K562 (cell line): ENCODE results near the gene FAM89B. TPM values are rescaled to one million over a fixed set of nuclear protein-coding genes. Genes with fewer than 3 reads are reported as not detected.

ENCODE experiments used
- DMBX1 ChIP-seq: fragments of 250-450 bp; sonication (Bioruptor Pico); IDR thresholded peaks from 2 replicates; pipeline ENCODE4 v1.8.0; 2022; ENCODE audit warnings: inconsistent platforms, mild to moderate bottlenecking, moderate library complexity, borderline replicate concordance
- EWSR1 ChIP-seq: fragments of 450-650 bp; IDR thresholded peaks from 2 replicates; pipeline ENCODE4 v1.6.1; 2018; ENCODE audit warnings: borderline replicate concordance, mild to moderate bottlenecking, low read depth, moderate library complexity; ENCODE audit not compliant: partially characterized antibody
- FOXA3 ChIP-seq, 2 experiments: fragments of 450-650 bp in 1 of 2; sonication (generic) in 1 of 2; formaldehyde crosslinking; IDR thresholded peaks in 1 of 2; conservative IDR thresholded peaks in 1 of 2; 2 replicates each; pipeline versions ENCODE4 v1.4.0 to v1.8.0; 2020 to 2022; ENCODE audit warnings: mild to moderate bottlenecking in 2 of 2, missing genetic modification reagents in 1 of 2
- HDAC2 ChIP-seq: fragments of 450-650 bp; IDR thresholded peaks from 2 replicates; pipeline ENCODE4 v1.6.1; 2016; ENCODE audit warnings: mild to moderate bottlenecking
- HDAC3 ChIP-seq: fragments of 450-650 bp; IDR thresholded peaks from 2 replicates; pipeline ENCODE4 v1.6.1; 2018; ENCODE audit warnings: borderline replicate concordance, mild to moderate bottlenecking, moderate library complexity; ENCODE audit not compliant: partially characterized antibody
- MGA ChIP-seq: fragments of 450-650 bp; IDR thresholded peaks from 2 replicates; pipeline ENCODE4 v1.6.1; 2016; ENCODE audit warnings: mild to moderate bottlenecking, moderate library complexity
- NFXL1 ChIP-seq: fragments of 450-650 bp; formaldehyde crosslinking; IDR thresholded peaks from 2 replicates; pipeline ENCODE4 v1.4.0; 2021; ENCODE audit warnings: mild to moderate bottlenecking
- PCBP2 ChIP-seq: fragments of 200-400 bp; formaldehyde crosslinking; IDR thresholded peaks from 2 replicates; pipeline ENCODE4 v1.6.1; 2018; ENCODE audit warnings: low read length, low read depth, mild to moderate bottlenecking, moderate library complexity; ENCODE audit not compliant: poor library complexity, severe bottlenecking
- PRPF4 ChIP-seq: fragments of 200-400 bp; formaldehyde crosslinking; IDR thresholded peaks from one replicate; pipeline ENCODE4 v1.6.1; 2017; ENCODE audit warnings: low read length, low read depth, mild to moderate bottlenecking; ENCODE audit not compliant: insufficient read depth, poor library complexity, severe bottlenecking
- SAFB2 ChIP-seq: fragments of 200-400 bp; formaldehyde crosslinking; IDR thresholded peaks from 2 replicates; pipeline ENCODE4 v1.6.1; 2018; ENCODE audit warnings: borderline replicate concordance, low read length, low read depth, moderate library complexity; ENCODE audit not compliant: severe bottlenecking
- SREBF2 ChIP-seq: sonication (generic); formaldehyde crosslinking; IDR thresholded peaks from 2 replicates; pipeline ENCODE4 v1.4.0; 2020; ENCODE audit warnings: mild to moderate bottlenecking, missing genetic modification reagents
- ZNF280A ChIP-seq: fragments of 450-650 bp; IDR thresholded peaks from 2 replicates; pipeline ENCODE4 v1.6.1; 2018; ENCODE audit warnings: mild to moderate bottlenecking, low read depth; ENCODE audit not compliant: partially characterized antibody
- polyA plus RNA-seq, 8 experiments: library from polyadenylated mRNA; depleted of rRNA in 4 of 8; stranded (reverse) in 5 of 8; unstranded in 3 of 8; fragments of >200 nt; fragmentation: Nextera tagmentation in 2 of 8; fragmentation: Illumina TruSeq in 1 of 8; extraction: Ambion mirVana in 2 of 8; extraction: Trizol in 1 of 8; gene quantifications; 2 replicates each; pipeline versions ENCODE4 v1.2.1 to v1.2.3, GENCODE V29; 2011 to 2014; ENCODE audit warnings: inconsistent platforms in 1 of 8, missing spikeins in 1 of 8
- total RNA-seq, 7 experiments: library from RNA; depleted of rRNA in 6 of 7; stranded (reverse); fragments of >200 nt in 6 of 7; fragmentation: Illumina TruSeq in 2 of 7; extraction: Trizol in 2 of 7; gene quantifications; 2 replicates each; pipeline versions ENCODE4 v1.2.1 to v1.2.3, GENCODE V29; 2011 to 2021; ENCODE audit warnings: low replicate concordance in 1 of 7

FAM89B gene
- total and polyA plus RNA-seq, 9 of the 15 experiments (the other 6 are each of a cell fraction or from before 2014, with no cell fraction given), result 0.32 to 27.6 (median 11.9) TPM

DNA sequence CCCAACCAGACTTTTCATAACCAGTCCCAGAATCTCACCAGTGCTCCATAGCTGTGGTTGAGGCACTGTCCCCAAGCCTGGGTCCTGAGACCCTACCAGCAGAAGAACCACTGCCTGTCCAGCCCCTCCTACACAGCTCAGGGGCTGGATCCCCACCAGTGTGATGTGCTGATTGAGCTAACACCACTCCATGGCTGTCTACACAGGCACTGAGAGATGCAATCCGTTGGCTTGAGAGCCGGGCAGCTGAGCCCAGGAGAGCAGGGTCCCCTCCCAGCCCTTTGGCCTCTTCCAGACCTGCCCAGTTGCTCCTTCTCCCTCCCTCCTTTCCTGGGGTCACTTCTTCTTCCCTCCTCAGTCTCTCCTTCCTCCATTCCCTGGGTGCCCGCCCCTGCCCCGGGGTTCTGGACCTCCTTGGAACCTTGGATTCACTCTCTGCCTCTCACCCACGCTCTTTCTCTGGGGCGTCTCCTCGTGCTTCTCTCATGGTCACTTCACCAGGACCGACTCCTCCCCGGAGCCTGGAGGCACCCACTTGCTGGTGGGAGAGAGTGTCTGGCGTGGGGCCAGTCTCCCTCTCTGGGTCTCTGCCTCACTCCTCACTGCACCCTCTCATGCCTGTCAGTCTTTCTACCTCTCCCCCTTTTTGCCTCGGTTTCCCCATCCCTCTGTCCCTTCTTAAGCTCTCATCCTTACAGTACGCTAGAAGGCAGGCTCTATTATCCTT is 48.2 kb upstream of the FAM89B start (continued):
- TF ChIP-seq MGA (peak; percentile 53), FOXA3 (CRISPR knock-in tag; conservative IDR thresholded peaks at IDR 0.05 in 1 of 2, IDR thresholded peaks at IDR 0.05 in 1 of 2) (no peak), SAFB2 (no peak), DMBX1 (CRISPR knock-in tag) (no peak), EWSR1 (no peak), HDAC3 (no peak), ZNF280A (no peak), SREBF2 (CRISPR knock-in tag) (no peak), PRPF4 (no peak), HDAC2 (peak; percentile 37; the same call in 1 of the 2 replicates), PCBP2 (no peak), NFXL1 (CRISPR knock-in tag) (no peak)
